Lower lobe of right lung (tissue), 2 donors: ENCODE data around the gene IDH2. TPM values are rescaled to one million over a fixed set of nuclear protein-coding genes. Genes with fewer than 3 reads are reported as not detected.
"Not testable (repeated sequence)": the region's sequence is repeated elsewhere in the genome, so short reads cannot be mapped to it uniquely, and the experiment has no call there.

Source experiments
- ATAC-seq, 2 donors: fragments of 200-7000 bp; cut with Tn5 transposase; one replicate each; pipeline ENCODE4 v1.9.1; 2020 to 2022; ENCODE audit warnings: mild to moderate bottlenecking in 2 of 2, moderate library complexity in 2 of 2
- DNase-seq: peaks from one replicate; pipeline ENCODE4 v3.0.0-alpha.2; 2020
- H3K27ac ChIP-seq: fragments of 200-600 bp; one replicate; pipeline ENCODE4 v1.8.0; 2022
- H3K27me3 ChIP-seq: fragments of 200-600 bp; one replicate; pipeline ENCODE4 v1.8.0; 2022; ENCODE audit warnings: low read depth
- H3K36me3 ChIP-seq: fragments of 200-600 bp; one replicate; pipeline ENCODE4 v1.8.0; 2022; ENCODE audit warnings: mild to moderate bottlenecking
- H3K4me1 ChIP-seq: fragments of 200-600 bp; one replicate; pipeline ENCODE4 v1.8.0; 2022
- H3K4me3 ChIP-seq: fragments of 200-600 bp; one replicate; pipeline ENCODE4 v1.8.0; 2022; ENCODE audit warnings: mild to moderate bottlenecking
- H3K9me3 ChIP-seq: fragments of 200-600 bp; one replicate; pipeline ENCODE4 v1.8.0; 2022
- CTCF ChIP-seq: fragments of 200-600 bp; IDR thresholded peaks from one replicate; pipeline ENCODE4 v1.8.0; 2022; ENCODE audit warnings: antibody characterized with exemption, mild to moderate bottlenecking
- intact Hi-C: fragments of 100-400 bp; cut with DNase I; formaldehyde crosslinking; loops from one replicate; pipeline ENCODE4 v1.11.0; 2022
- total RNA-seq: library from RNA; stranded (reverse); fragmentation: NEBNext Ultra II Directional; extraction: Animal tissue kit (Norgen Biotek cat#: 25700); gene quantifications from one replicate; pipeline ENCODE4 v1.2.1, GENCODE V29; 2021
- donor health status: DM: no; HTN: yes; CAD: no; lungs with severe emphysema.

IDH2 gene
- total RNA-seq, 1 donor from 2014 or later, result 46.7 TPM

DNA sequence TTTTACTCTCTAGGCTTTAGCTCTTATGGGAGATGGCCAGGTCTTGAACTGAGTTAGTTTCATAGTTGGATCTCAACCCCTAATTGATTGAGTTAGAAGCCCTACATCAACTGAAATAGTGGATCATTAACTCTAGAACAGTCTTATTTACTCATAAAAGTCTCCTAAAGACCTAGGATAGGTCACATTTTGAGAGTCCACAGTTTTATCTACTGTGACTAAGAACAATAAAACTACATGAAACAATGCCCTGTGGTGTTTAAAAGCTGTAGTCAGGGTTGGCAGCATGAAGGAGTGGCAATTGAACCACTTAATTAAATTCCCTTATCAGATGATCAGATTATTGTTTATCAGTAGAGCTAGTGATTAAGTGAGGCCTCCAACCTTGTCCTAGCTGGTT, 22.2 kb upstream of the IDH2 start:
- no peak for TF ChIP-seq CTCF
- H3K27ac ChIP-seq, result no peak overlapping the region
- H3K4me1 ChIP-seq, result peaks cover 6% of the 10 kb centered on the region
- no peaks in the 10 kb centered on the region for H3K9me3 ChIP-seq
- intact Hi-C loops, result no loop called here
- H3K4me3 ChIP-seq, result no peak overlapping the region
- no peaks in the 10 kb centered on the region for H3K36me3 ChIP-seq
- peaks cover 3% of the 10 kb centered on the region for H3K27me3 ChIP-seq
- ATAC-seq, result no peak
- DNase-seq, result no peak

DNA sequence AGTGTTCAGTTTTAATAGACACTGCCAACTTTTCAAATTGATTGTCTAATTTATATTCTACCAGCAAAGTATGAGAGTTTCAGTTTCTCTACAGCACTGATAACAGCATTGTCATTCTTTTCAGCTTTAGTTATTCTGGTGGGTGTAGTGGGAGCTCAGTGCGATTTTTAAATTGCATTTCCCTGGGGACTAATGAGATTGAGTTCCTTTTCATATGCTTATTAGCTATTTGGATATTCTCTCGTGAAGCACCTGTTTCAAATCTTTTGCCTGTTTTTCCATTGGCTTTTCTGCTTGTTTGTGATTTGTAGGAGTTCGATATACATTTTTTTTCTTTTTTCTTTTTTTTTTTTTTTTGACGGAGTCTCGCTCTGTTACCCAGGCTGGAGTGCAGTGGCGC, 18.8 kb upstream of the IDH2 start:
- no peaks in the 10 kb centered on the region for H3K36me3 ChIP-seq
- H3K9me3 ChIP-seq, result no peaks in the 10 kb centered on the region
- intact Hi-C loops, result no loop called here
- no peak overlapping the region for H3K27ac ChIP-seq
- no peaks in the 10 kb centered on the region for H3K4me1 ChIP-seq
- no peak for DNase-seq
- no peaks in the 10 kb centered on the region for H3K27me3 ChIP-seq
- no peak overlapping the region for H3K4me3 ChIP-seq
- no peak for ATAC-seq
- TF ChIP-seq CTCF, result no peak

GRCh38 chr15:90119367-90119766, 17.1 kb upstream of the IDH2 start:
- Histone ChIP-seq H3K36me3 (no peaks in the 10 kb centered on the region), H3K27ac (no peak overlapping the region), H3K27me3 (no peaks in the 10 kb centered on the region), H3K9me3 (peaks cover 10% of the 10 kb centered on the region), H3K4me3 (no peak overlapping the region), H3K4me1 (no peaks in the 10 kb centered on the region)
- intact Hi-C loops, result no loop called here
- DNase-seq (no peak), ATAC-seq (no peak)
- TF ChIP-seq CTCF, result no peak

DNA sequence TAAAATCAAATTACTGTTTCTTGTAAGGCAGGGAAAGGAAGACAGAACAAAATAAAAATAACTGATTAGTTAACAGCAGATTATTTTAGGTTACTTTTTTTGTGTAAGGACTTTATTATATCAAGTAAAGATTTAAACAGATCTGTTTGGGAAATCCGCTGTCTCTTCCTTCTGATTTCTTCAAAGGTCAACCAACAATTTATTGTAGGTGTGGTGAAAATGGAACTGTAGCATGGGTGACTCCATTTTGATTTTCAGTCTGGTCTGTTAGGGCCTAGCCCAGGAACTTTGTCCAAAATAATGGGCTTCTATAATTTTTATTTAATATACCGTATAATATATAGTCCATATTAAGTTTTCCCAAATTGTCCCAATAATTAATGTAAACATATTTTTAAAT, 13.5 kb upstream of the IDH2 start:
- DNase-seq (no peak), ATAC-seq (no peak)
- no peak for TF ChIP-seq CTCF
- Histone ChIP-seq H3K27me3 (no peaks in the 10 kb centered on the region), H3K36me3 (no peaks in the 10 kb centered on the region), H3K4me1 (no peaks in the 10 kb centered on the region), H3K9me3 (peaks cover 15% of the 10 kb centered on the region), H3K27ac (no peak overlapping the region), H3K4me3 (no peak overlapping the region)
- intact Hi-C loops, result no loop called here

GRCh38 chr15:90114451-90114901, 12.2 kb upstream of the IDH2 start:
- ATAC-seq (no peak), DNase-seq (no peak)
- H3K36me3 ChIP-seq, result no peaks in the 10 kb centered on the region
- intact Hi-C loops, result no loop called here
- no peak overlapping the region for H3K27ac ChIP-seq
- no peak for TF ChIP-seq CTCF
- no peaks in the 10 kb centered on the region for H3K27me3 ChIP-seq
- no peaks in the 10 kb centered on the region for H3K4me1 ChIP-seq
- peaks cover 15% of the 10 kb centered on the region for H3K9me3 ChIP-seq
- no peak overlapping the region for H3K4me3 ChIP-seq

DNA sequence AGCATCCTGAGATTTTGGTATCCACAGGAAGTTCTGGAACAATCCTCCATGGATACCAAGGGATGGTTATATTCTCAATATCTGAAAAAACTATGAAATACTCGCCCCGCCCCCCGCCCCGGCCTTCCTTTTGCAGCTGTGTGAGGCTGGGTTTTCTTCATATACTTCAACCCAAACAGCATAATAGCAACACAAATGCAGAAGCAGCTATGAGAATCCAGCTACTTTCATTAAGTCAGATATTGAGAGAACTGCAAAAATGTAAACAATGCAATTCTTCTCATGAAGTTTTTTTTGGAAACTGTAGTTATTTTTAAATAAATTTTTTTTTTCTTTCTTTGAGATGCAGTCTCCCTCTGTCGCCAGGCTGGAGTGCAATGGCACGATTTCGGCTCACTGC, 10.9 kb upstream of the IDH2 start:
- Histone ChIP-seq H3K36me3 (no peaks in the 10 kb centered on the region), H3K4me1 (no peaks in the 10 kb centered on the region), H3K27ac (no peak overlapping the region), H3K4me3 (no peak overlapping the region), H3K27me3 (no peaks in the 10 kb centered on the region), H3K9me3 (peaks cover 15% of the 10 kb centered on the region)
- TF ChIP-seq CTCF, result no peak
- ATAC-seq, result no peak
- DNase-seq, result no peak
- intact Hi-C loops, result no loop called here

GRCh38 chr15:90109163-90109751, 7.0 kb upstream of the IDH2 start:
- H3K9me3 ChIP-seq, H3K36me3 ChIP-seq, ATAC-seq, H3K4me1 ChIP-seq, intact Hi-C loops, DNase-seq, H3K4me3 ChIP-seq, H3K27me3 ChIP-seq, H3K27ac ChIP-seq: not testable (repeated sequence)

- intact Hi-C loops, DNase-seq, ATAC-seq, H3K4me1 ChIP-seq, H3K9me3 ChIP-seq, H3K27me3 ChIP-seq, H3K4me3 ChIP-seq, H3K27ac ChIP-seq, H3K36me3 ChIP-seq: not testable (repeated sequence)
Measured at GRCh38 chr15:90108038-90108437, 5.8 kb upstream of the IDH2 start.
